HG03520 (cell line): Measurements from ENCODE around the gene SMIM7.

ENCODE experiments used
- ATAC-seq: cut with Tn5 transposase; IDR thresholded peaks from one replicate; pipeline ENCODE4 v1.9.1; 2021; ENCODE audit warnings: mild to moderate bottlenecking, moderate library complexity; ENCODE audit not compliant: unreplicated experiment

The SMIM7 gene

GRCh38 chr19:16599655-16600346, 60.1 kb downstream of the SMIM7 start:
- no peak for ATAC-seq

GRCh38 chr19:16598848-16599247, 61.1 kb downstream of the SMIM7 start:
- no peak for ATAC-seq

DNA sequence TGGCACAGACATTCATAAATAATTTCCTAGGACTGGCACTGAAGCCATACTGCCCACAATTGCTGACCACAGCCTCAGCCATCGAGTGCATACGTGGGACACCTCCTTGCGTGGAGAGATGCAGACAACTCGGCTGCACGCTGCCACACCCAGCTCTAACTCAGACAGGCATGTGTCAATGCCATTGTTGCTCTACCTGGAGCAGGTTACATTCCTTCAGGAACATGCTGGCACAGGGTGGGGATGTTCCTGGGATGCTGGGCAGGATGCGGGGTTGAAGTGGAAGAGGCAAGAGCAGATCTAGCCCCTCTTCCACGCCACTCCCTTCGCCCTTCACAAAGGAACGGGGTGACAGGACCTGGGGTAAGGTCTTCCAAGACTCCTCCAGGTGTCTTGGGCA, 63.5 kb downstream of the SMIM7 start:
- ATAC-seq = no peak
